KOPT-K1 (cell line): ENCODE data around the gene CD28.

ENCODE experiments used
- H3K27ac ChIP-seq: fragments of 200-600 bp; sonication (generic); 2 replicates; pipeline ENCODE4 v1.5.1; 2016; ENCODE audit warnings: antibody characterized with exemption, mild to moderate bottlenecking, low read depth, low read length; ENCODE audit not compliant: poor library complexity, severe bottlenecking
- H3K36me3 ChIP-seq: fragments of 200-600 bp; sonication (generic); 2 replicates; pipeline ENCODE4 v1.5.1; 2017; ENCODE audit warnings: antibody characterized with exemption, mild to moderate bottlenecking, low read length, moderate library complexity; ENCODE audit not compliant: insufficient read depth
- H3K9me3 ChIP-seq: fragments of 200-600 bp; sonication (generic); 2 replicates; pipeline ENCODE4 v1.5.1; 2017; ENCODE audit warnings: antibody characterized with exemption, low read length, mild to moderate bottlenecking; ENCODE audit not compliant: insufficient read depth, poor library complexity, severe bottlenecking

CD28 gene

GRCh38 chr2:203739351-203739750 lies 32.9 kb downstream of the CD28 start:
- H3K9me3 ChIP-seq = peaks cover 6% of the 10 kb centered on the region
- peak overlapping the region; percentile 98 for H3K27ac ChIP-seq
- peaks cover 56% of the 10 kb centered on the region for H3K36me3 ChIP-seq

GRCh38 chr2:203740871-203741281 lies 34.4 kb downstream of the CD28 start:
- Histone ChIP-seq H3K36me3 (peaks cover 41% of the 10 kb centered on the region), H3K9me3 (peaks cover 13% of the 10 kb centered on the region), H3K27ac (peak overlapping the region; percentile 98)

- H3K36me3 ChIP-seq = peaks cover 34% of the 10 kb centered on the region
- H3K27ac ChIP-seq = peak overlapping the region; percentile 98
- peaks cover 13% of the 10 kb centered on the region for H3K9me3 ChIP-seq
These were observed 35.1 kb downstream of the CD28 start for GRCh38 chr2:203741566-203741965.

- Histone ChIP-seq H3K36me3 (peaks cover 15% of the 10 kb centered on the region), H3K9me3 (peaks cover 13% of the 10 kb centered on the region), H3K27ac (peak overlapping the region; percentile 98)
These were observed 37.1 kb downstream of the CD28 start for GRCh38 chr2:203743441-203743981.

- Histone ChIP-seq H3K36me3 (peaks cover 11% of the 10 kb centered on the region), H3K9me3 (peaks cover 13% of the 10 kb centered on the region), H3K27ac (peak overlapping the region; percentile 98)
These were observed 37.7 kb downstream of the CD28 start for GRCh38 chr2:203744091-203744490.

GRCh38 chr2:203745267-203745666 lies 38.8 kb downstream of the CD28 start:
- Histone ChIP-seq H3K27ac (no peak overlapping the region), H3K9me3 (peaks cover 13% of the 10 kb centered on the region), H3K36me3 (peaks cover 11% of the 10 kb centered on the region)

GRCh38 chr2:203748331-203749126 lies 42.1 kb downstream of the CD28 start:
- Histone ChIP-seq H3K27ac (peak overlapping the region; percentile 27), H3K9me3 (peaks cover 18% of the 10 kb centered on the region)

GRCh38 chr2:203750346-203751068 lies 44.1 kb downstream of the CD28 start:
- peak overlapping the region; percentile 34 for H3K27ac ChIP-seq

More at GRCh38 chr2:203748331-203749126, 42.1 kb downstream of the CD28 start:
- H3K36me3 ChIP-seq = peaks cover 7% of the 10 kb centered on the region

GRCh38 chr2:203751685-203752271 lies 45.3 kb downstream of the CD28 start:
- H3K36me3 ChIP-seq = no peaks in the 10 kb centered on the region
- H3K9me3 ChIP-seq = peaks cover 32% of the 10 kb centered on the region
- no peak overlapping the region for H3K27ac ChIP-seq

More at GRCh38 chr2:203750346-203751068, 44.1 kb downstream of the CD28 start:
- H3K36me3 ChIP-seq = no peaks in the 10 kb centered on the region
- peaks cover 19% of the 10 kb centered on the region for H3K9me3 ChIP-seq

GRCh38 chr2:203756161-203756560 lies 49.7 kb downstream of the CD28 start:
- no peaks in the 10 kb centered on the region for H3K36me3 ChIP-seq
- peaks cover 40% of the 10 kb centered on the region for H3K9me3 ChIP-seq
- no peak overlapping the region for H3K27ac ChIP-seq

- Histone ChIP-seq H3K9me3 (peaks cover 32% of the 10 kb centered on the region), H3K27ac (no peak overlapping the region), H3K36me3 (no peaks in the 10 kb centered on the region)
These were observed 52.6 kb downstream of the CD28 start for GRCh38 chr2:203758841-203759689.

GRCh38 chr2:203759690-203760365 lies 53.4 kb downstream of the CD28 start:
- H3K9me3 ChIP-seq = peaks cover 28% of the 10 kb centered on the region
- no peak overlapping the region for H3K27ac ChIP-seq
- H3K36me3 ChIP-seq = no peaks in the 10 kb centered on the region

- Histone ChIP-seq H3K9me3 (peaks cover 15% of the 10 kb centered on the region), H3K27ac (no peak overlapping the region), H3K36me3 (no peaks in the 10 kb centered on the region)
These were observed 54.7 kb downstream of the CD28 start for GRCh38 chr2:203761121-203761520.
